ENCODE data around the gene TTLL7. TPM values are rescaled to one million over a fixed set of nuclear protein-coding genes. Genes with fewer than 3 reads are reported as not detected.

TTLL7 gene
- total RNA-seq, 1 experiment from 2014 or later: 7.9 TPM

DNA sequence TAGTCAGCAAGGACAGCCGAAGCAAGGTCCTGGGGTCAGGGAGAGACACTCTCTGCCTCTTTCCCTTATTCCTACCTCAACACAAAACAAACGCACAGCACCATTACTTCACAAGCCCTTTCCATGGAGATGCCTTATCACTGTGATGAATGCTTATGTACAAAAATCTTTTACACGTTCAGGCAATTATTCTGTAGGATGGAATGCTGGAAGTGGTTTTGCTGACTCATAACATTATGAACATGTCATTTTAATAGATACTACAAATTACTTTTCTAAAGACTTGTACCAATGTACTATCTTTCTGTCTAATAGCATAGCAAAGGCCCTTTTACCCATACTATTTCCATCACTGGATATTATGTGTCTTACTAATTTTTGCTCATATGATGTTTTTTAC is 98.4 kb downstream of the TTLL7 start:
- CTCF ChIA-PET: no interaction called here
- no peak overlapping the region for H3K4me3 Mint-ChIP-seq
- no peak for TF ChIP-seq GABPB1 (CRISPR knock-in tag; IDR thresholded peaks at IDR 0.05)
- TF ChIP-seq HMGA2 (CRISPR knock-in tag; IDR thresholded peaks at IDR 0.05): no peak
- TF ChIP-seq RORB (CRISPR knock-in tag; IDR thresholded peaks at IDR 0.05): no peak
- TF ChIP-seq, protein P1, sequence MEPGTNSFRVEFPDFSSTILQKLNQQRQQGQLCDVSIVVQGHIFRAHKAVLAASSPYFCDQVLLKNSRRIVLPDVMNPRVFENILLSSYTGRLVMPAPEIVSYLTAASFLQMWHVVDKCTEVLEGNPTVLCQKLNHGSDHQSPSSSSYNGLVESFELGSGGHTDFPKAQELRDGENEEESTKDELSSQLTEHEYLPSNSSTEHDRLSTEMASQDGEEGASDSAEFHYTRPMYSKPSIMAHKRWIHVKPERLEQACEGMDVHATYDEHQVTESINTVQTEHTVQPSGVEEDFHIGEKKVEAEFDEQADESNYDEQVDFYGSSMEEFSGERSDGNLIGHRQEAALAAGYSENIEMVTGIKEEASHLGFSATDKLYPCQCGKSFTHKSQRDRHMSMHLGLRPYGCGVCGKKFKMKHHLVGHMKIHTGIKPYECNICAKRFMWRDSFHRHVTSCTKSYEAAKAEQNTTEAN (CRISPR knock-in tag; IDR thresholded peaks at IDR 0.05): no peak
- TF ChIP-seq, protein P2, sequence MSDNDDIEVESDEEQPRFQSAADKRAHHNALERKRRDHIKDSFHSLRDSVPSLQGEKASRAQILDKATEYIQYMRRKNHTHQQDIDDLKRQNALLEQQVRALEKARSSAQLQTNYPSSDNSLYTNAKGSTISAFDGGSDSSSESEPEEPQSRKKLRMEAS (CRISPR knock-in tag; IDR thresholded peaks at IDR 0.05): no peak

DNA sequence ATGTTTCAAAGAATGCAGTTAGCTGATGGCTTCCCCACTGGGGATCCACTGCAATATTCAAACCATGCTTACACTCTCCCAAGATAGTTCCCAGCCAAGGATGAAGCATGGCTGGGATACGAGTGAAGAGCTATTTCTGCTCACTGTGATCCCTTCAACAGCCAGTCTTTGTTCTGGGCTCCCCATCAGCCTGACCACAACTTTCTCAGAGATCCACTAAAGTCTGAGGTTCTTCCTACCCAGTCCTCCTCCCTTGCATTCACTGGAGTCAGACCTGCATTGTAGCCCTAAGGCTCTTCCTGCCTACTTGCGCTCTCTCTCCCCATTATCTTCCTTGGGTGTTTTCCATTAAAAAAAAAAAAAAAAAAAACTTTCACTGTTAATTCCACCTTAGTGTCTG is 101.4 kb downstream of the TTLL7 start:
- Mint-ChIP-seq H3K27ac (no peak overlapping the region), H3K9me3 (no peaks in the 10 kb centered on the region), H3K4me1 (0 out of 2 replicates have a peak, but pooled peaks cover 3% of the 10 kb centered on the region), H3K36me3 (no peaks in the 10 kb centered on the region), H3K4me3 (no peak overlapping the region), H3K27me3 (ENCODE audit: low read depth) (no peaks in the 10 kb centered on the region)
- TF ChIP-seq SP1 (CRISPR knock-in tag; conservative IDR thresholded peaks at IDR 0.05) (no peak), FOXP1 (CRISPR knock-in tag; IDR thresholded peaks at IDR 0.05; ENCODE audit: borderline replicate concordance) (no peak), FOXJ3 (CRISPR knock-in tag; IDR thresholded peaks at IDR 0.05; ENCODE audit: borderline replicate concordance) (no peak), ATF1 (CRISPR knock-in tag; IDR thresholded peaks at IDR 0.05) (no peak), ZNF232 (CRISPR knock-in tag; IDR thresholded peaks at IDR 0.05) (no peak), NR2C2 (CRISPR knock-in tag; IDR thresholded peaks at IDR 0.05) (no peak), MXD4 (CRISPR knock-in tag; IDR thresholded peaks at IDR 0.05; ENCODE audit: borderline replicate concordance) (no peak), ELF4 (CRISPR knock-in tag; IDR thresholded peaks at IDR 0.05; ENCODE audit: low read depth) (no peak), ZNF138 (CRISPR knock-in tag; conservative IDR thresholded peaks at IDR 0.05) (no peak), SMAD3 (CRISPR knock-in tag; IDR thresholded peaks at IDR 0.05; ENCODE audit: borderline replicate concordance) (no peak)
- TF ChIP-seq, protein P3, sequence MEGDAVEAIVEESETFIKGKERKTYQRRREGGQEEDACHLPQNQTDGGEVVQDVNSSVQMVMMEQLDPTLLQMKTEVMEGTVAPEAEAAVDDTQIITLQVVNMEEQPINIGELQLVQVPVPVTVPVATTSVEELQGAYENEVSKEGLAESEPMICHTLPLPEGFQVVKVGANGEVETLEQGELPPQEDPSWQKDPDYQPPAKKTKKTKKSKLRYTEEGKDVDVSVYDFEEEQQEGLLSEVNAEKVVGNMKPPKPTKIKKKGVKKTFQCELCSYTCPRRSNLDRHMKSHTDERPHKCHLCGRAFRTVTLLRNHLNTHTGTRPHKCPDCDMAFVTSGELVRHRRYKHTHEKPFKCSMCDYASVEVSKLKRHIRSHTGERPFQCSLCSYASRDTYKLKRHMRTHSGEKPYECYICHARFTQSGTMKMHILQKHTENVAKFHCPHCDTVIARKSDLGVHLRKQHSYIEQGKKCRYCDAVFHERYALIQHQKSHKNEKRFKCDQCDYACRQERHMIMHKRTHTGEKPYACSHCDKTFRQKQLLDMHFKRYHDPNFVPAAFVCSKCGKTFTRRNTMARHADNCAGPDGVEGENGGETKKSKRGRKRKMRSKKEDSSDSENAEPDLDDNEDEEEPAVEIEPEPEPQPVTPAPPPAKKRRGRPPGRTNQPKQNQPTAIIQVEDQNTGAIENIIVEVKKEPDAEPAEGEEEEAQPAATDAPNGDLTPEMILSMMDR (IDR thresholded peaks at IDR 0.05): no peak
- TF ChIP-seq, protein P4, sequence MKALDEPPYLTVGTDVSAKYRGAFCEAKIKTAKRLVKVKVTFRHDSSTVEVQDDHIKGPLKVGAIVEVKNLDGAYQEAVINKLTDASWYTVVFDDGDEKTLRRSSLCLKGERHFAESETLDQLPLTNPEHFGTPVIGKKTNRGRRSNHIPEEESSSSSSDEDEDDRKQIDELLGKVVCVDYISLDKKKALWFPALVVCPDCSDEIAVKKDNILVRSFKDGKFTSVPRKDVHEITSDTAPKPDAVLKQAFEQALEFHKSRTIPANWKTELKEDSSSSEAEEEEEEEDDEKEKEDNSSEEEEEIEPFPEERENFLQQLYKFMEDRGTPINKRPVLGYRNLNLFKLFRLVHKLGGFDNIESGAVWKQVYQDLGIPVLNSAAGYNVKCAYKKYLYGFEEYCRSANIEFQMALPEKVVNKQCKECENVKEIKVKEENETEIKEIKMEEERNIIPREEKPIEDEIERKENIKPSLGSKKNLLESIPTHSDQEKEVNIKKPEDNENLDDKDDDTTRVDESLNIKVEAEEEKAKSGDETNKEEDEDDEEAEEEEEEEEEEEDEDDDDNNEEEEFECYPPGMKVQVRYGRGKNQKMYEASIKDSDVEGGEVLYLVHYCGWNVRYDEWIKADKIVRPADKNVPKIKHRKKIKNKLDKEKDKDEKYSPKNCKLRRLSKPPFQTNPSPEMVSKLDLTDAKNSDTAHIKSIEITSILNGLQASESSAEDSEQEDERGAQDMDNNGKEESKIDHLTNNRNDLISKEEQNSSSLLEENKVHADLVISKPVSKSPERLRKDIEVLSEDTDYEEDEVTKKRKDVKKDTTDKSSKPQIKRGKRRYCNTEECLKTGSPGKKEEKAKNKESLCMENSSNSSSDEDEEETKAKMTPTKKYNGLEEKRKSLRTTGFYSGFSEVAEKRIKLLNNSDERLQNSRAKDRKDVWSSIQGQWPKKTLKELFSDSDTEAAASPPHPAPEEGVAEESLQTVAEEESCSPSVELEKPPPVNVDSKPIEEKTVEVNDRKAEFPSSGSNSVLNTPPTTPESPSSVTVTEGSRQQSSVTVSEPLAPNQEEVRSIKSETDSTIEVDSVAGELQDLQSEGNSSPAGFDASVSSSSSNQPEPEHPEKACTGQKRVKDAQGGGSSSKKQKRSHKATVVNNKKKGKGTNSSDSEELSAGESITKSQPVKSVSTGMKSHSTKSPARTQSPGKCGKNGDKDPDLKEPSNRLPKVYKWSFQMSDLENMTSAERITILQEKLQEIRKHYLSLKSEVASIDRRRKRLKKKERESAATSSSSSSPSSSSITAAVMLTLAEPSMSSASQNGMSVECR (CRISPR knock-in tag; IDR thresholded peaks at IDR 0.05; ENCODE audit: borderline replicate concordance): no peak
- TF ChIP-seq, protein P5, sequence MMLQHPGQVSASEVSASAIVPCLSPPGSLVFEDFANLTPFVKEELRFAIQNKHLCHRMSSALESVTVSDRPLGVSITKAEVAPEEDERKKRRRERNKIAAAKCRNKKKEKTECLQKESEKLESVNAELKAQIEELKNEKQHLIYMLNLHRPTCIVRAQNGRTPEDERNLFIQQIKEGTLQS (CRISPR knock-in tag; conservative IDR thresholded peaks at IDR 0.05): no peak
- TF ChIP-seq, protein P6, sequence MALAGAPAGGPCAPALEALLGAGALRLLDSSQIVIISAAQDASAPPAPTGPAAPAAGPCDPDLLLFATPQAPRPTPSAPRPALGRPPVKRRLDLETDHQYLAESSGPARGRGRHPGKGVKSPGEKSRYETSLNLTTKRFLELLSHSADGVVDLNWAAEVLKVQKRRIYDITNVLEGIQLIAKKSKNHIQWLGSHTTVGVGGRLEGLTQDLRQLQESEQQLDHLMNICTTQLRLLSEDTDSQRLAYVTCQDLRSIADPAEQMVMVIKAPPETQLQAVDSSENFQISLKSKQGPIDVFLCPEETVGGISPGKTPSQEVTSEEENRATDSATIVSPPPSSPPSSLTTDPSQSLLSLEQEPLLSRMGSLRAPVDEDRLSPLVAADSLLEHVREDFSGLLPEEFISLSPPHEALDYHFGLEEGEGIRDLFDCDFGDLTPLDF (CRISPR knock-in tag; IDR thresholded peaks at IDR 0.05): no peak
- TF ChIP-seq, protein P7, sequence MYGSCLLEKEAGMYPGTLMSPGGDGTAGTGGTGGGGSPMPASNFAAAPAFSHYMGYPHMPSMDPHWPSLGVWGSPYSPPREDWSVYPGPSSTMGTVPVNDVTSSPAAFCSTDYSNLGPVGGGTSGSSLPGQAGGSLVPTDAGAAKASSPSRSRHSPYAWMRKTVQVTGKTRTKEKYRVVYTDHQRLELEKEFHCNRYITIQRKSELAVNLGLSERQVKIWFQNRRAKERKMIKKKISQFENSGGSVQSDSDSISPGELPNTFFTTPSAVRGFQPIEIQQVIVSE (CRISPR knock-in tag; IDR thresholded peaks at IDR 0.05; ENCODE audit: borderline replicate concordance): no peak
- TF ChIP-seq, protein P8, sequence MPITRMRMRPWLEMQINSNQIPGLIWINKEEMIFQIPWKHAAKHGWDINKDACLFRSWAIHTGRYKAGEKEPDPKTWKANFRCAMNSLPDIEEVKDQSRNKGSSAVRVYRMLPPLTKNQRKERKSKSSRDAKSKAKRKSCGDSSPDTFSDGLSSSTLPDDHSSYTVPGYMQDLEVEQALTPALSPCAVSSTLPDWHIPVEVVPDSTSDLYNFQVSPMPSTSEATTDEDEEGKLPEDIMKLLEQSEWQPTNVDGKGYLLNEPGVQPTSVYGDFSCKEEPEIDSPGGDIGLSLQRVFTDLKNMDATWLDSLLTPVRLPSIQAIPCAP (CRISPR knock-in tag; IDR thresholded peaks at IDR 0.05): no peak
- peak; percentile 59 for ATAC-seq
- CTCF ChIA-PET: interaction anchor here (0.6 to 0.7 kb wide), 2 partner anchors 102 to 885 kb away, joined by 3 read pairs; no protein-coding TSS in a partner anchor
- no peak for DNase-seq (ENCODE audit: low spot score)
- POLR2A ChIA-PET: no interaction called here

More for the DNA sequence above, 98.4 kb downstream of the TTLL7 start:
- POLR2A ChIA-PET: no interaction called here
- no peak for DNase-seq (ENCODE audit: low spot score)
- Mint-ChIP-seq H3K36me3 (no peaks in the 10 kb centered on the region), H3K27me3 (ENCODE audit: low read depth) (no peaks in the 10 kb centered on the region), H3K4me1 (0 out of 2 replicates have a peak, but pooled peaks cover 3% of the 10 kb centered on the region), H3K9me3 (no peaks in the 10 kb centered on the region), H3K27ac (no peak overlapping the region)
- ATAC-seq: no peak

Data from WTC11 (cell line).